ENCODE measurements around the gene SFXN2.

The SFXN2 gene

DNA sequence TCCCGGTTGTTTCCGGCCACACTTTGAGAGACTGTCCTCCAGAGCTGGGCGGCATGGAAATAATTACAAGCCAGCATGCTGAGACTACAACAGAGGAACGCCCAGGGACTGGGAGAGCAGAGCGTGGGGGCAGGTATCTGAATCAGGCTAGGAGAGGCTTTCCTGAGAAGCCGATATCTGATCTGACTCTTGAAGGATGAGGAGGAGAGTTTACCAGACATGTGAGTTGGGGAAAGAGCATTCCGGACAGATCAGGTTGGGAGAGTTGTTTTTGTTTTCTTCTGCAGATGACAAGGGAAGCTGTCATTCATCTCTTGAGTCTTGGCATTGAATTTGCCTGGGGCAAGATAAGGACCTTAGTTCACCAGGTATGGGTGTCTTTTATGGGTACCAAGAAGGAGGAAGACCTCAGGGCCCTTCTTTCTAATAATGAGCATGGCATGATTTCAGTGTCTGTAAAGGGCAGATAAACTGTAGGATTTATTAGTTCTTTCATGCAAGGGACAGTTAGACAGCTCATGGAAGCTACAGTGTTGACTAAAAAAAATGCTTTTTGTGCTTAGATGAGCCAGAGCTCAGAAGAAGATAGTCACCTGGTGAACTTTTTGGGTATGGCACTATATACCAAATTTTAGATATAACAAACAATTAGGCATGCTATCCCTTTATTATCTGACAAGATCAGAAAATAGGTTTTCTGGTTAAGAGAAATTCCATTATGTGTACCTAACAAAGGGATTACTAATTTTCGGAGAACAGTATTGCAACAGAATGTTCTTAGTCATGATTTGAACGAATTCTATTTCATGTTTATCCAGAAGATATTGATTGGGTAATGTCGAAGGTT is 65.5 kb downstream of the SFXN2 start:
- no peak for DNase-seq

DNA sequence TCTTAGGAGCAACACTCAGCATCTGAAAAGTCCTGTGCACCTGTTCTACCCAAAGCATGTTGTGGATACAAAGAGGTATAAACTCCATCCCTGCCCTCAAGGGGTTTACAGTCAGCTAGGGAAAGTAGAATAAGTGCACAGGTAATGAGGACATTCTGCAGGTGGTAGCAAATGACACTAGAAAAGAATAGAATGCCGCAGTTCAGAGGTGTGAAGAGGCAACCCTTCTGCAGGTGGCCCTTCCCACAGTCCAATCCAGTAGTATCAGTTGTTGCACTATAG is 66.0 kb downstream of the SFXN2 start:
- no peak for DNase-seq

DNA sequence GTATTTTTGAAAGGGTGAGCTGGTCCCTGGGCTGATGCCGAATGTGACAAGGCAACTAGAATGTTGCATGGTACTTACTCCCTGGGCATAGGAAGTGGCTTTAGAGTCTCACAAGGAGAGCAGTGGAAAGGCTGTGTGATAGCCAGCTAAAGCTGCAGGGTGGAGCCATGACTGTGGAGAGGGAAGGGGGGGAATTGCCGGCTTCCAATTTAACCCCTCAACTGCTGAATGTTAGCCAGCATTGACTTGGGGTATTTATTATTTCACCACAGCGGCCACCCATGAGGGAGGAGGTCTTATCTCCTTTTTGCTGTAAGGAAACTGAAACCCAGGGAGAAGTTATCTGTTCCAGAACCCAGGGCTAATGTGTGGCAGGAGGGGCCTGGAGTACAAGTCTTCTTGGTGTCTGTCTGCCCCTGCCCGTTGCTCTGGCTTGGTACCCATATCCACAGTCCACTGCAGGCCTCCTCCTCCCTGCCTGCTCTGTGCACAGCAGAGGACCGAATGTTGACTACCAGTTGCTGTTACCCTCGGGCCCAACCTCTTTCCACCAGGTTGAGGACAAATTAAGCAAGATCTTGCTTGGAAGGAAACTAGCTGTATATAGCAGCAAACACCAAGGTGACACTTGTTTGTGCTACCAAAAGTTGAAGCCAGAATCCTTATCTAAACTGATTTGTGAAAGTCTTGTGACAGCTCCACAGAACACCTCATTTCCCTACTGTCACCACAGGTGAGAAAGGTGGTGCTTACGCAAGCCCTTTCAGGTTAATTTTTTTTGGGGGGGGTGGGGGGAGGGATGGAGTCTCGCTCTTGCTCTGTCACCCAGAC is 66.9 kb downstream of the SFXN2 start:
- no peak for DNase-seq

GRCh38 chr10:102781921-102782557 is 67.6 kb downstream of the SFXN2 start:
- DNase-seq = no peak

DNA sequence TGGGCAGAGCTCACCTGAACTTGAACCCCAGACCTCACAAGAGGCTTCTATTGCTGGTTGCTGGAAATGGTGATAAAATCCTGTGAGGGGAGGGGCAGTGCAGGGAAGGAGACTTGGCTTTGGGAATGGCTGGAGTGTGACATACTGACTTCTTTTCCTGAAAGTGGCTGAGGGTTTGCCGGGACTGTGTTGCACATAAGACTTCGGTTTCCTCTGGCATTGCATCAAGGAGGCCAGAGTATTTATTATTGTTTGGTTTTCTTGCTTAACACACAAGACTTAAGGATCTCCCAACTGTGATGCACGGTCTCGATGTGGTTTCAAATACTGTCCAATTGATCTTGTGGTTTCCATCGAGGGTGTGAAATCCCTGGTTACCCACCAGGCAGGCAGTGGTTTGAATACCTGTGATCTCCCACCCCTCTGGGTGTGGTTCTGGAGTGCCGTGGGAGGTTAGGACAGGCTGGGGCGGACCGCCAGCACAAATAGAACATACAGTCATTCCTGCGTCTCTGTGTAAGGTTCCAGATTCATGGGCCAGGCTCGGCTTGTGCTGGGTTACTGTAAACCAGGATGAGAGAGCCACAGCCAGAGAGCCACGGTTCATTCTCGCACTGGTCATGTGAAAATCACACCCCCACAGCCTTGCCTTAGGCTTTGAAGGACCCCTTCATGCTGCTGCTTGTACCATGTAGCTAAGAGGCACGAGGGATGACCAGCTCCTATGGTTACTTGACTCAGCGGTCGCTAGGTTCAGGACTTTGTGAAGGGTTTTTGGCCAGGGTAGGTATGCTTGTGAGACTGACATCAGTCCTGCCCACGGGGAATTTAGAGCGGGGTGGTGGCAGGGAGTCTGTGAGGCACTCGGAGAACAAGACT is 68.5 kb downstream of the SFXN2 start:
- no peak for DNase-seq

- DNase-seq = no peak
These were observed 69.1 kb downstream of the SFXN2 start for GRCh38 chr10:102783568-102783967.

DNA sequence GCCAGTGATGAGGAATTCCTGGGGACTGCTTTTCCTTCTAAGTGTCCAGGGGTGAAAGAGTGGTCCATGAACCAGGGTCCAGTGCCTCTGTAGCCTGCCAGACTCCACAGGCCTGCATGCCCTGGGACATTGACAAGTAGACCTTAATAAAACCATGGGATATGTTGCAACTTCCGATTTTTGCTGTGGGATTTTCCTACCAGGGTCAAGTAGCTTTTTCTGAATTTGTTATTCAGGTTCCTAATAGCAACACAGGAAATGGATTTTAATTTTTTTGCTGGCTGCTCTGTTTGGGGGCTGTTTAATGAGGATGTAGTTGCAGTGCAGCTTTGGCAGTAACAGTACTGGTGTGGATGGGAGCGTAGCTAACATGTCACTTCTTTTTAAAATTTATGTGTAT is 71.4 kb downstream of the SFXN2 start:
- DNase-seq = no peak

- DNase-seq = no peak
These were observed 77.4 kb downstream of the SFXN2 start for GRCh38 chr10:102791754-102792395.
